Nephron (organoid): ENCODE data around the gene STAT2.

Experiments
- H3K27ac Mint-ChIP-seq, 3 experiments: 2 replicates each; pipeline ENCODE4 v1.8.0; 2020; ENCODE audit warnings: mixed read lengths in 3 of 3, mild to moderate bottlenecking in 2 of 3, moderate library complexity in 1 of 3
- H3K27me3 Mint-ChIP-seq: 2 replicates; pipeline ENCODE4 v1.8.0; 2021; ENCODE audit warnings: low read depth, mild to moderate bottlenecking, moderate library complexity, mixed read lengths
- H3K36me3 Mint-ChIP-seq: 2 replicates; pipeline ENCODE4 v1.8.0; 2020; ENCODE audit warnings: low read depth, mixed read lengths
- H3K4me1 Mint-ChIP-seq: 2 replicates; pipeline ENCODE4 v1.8.0; 2020; ENCODE audit warnings: mixed read lengths
- H3K4me3 Mint-ChIP-seq, 3 experiments: 2 replicates each; pipeline ENCODE4 v1.8.0; 2020; ENCODE audit warnings: mild to moderate bottlenecking in 3 of 3, mixed read lengths in 3 of 3, moderate library complexity in 2 of 3
- H3K9me3 Mint-ChIP-seq: 2 replicates; pipeline ENCODE4 v1.8.0; 2020; ENCODE audit warnings: mixed read lengths
- CTCF ChIP-seq, 3 experiments: fragments of 200-600 bp; sonication (generic); IDR thresholded peaks; one replicate each; pipeline ENCODE4 v1.5.0; 2021; ENCODE audit warnings: antibody characterized with exemption in 3 of 3; ENCODE audit not compliant: unreplicated experiment in 3 of 3

Gene STAT2

DNA sequence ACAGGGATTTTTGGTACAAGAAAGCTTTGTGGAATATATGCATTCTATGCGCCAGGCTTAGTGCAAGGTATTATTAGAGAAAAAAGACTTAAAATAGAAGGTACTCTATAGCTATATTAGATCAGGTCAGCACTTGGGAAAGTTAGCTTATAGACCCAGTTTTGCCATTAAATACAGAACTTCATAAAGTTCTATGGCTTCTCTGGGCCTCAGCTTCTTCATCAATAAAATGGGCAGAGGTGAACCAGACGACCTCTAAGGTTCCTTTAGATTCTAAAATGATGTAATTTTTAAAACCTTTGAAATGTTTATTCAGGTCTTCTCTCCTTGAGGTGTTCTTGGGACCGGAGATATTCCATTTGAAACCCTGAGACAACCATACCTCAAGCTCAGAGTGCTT lies 51.2 kb downstream of the STAT2 start:
- H3K27ac Mint-ChIP-seq = no peak overlapping the region
- no peaks in the 10 kb centered on the region for H3K9me3 Mint-ChIP-seq
- peaks cover 41% of the 10 kb centered on the region for H3K36me3 Mint-ChIP-seq
- H3K27me3 Mint-ChIP-seq = no peaks in the 10 kb centered on the region
- no peak overlapping the region for H3K4me3 Mint-ChIP-seq
- TF ChIP-seq CTCF (IDR thresholded peaks at IDR 0.05; ENCODE audit: unreplicated experiment in 3 of 3) = no peak
- no peaks in the 10 kb centered on the region for H3K4me1 Mint-ChIP-seq

- no peaks in the 10 kb centered on the region for H3K27me3 Mint-ChIP-seq
- H3K4me1 Mint-ChIP-seq = peaks cover 1% of the 10 kb centered on the region
- no peak overlapping the region for H3K27ac Mint-ChIP-seq
- H3K36me3 Mint-ChIP-seq = peaks cover 42% of the 10 kb centered on the region
- no peak overlapping the region for H3K4me3 Mint-ChIP-seq
- no peaks in the 10 kb centered on the region for H3K9me3 Mint-ChIP-seq
- TF ChIP-seq CTCF (IDR thresholded peaks at IDR 0.05; ENCODE audit: unreplicated experiment in 3 of 3) = no peak
These were observed 52.5 kb downstream of the STAT2 start for GRCh38 chr12:56307221-56307965.

- H3K9me3 Mint-ChIP-seq = no peaks in the 10 kb centered on the region
These were observed 54.9 kb downstream of the STAT2 start for GRCh38 chr12:56304872-56305590.

DNA sequence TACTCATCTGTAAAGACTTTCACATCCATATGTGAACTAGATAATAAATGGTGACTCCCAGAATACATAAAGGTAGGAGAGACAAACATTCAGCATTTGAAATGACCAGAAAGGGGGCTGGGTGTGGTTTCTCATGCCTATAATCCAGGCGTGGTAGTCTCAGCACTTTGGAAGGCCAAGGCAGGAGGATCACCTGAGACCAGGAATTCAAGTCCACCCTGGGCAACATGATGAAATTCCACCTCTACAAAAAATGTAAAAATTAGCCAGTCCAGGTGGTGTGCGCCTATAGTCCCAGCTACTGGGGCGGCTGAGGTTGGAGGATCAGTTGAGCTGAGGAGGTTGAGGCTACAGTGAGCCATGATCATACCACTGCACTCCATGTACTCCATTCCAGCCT lies 55.6 kb downstream of the STAT2 start:
- H3K27ac Mint-ChIP-seq = no peak overlapping the region
- peaks cover 21% of the 10 kb centered on the region for H3K4me1 Mint-ChIP-seq
- H3K27me3 Mint-ChIP-seq = no peaks in the 10 kb centered on the region
- TF ChIP-seq CTCF (IDR thresholded peaks at IDR 0.05; ENCODE audit: unreplicated experiment in 3 of 3) = no peak
- H3K9me3 Mint-ChIP-seq = no peaks in the 10 kb centered on the region
- peaks cover 26% of the 10 kb centered on the region for H3K36me3 Mint-ChIP-seq
- H3K4me3 Mint-ChIP-seq = no peak overlapping the region

More at GRCh38 chr12:56304872-56305590, 54.9 kb downstream of the STAT2 start:
- H3K4me3 Mint-ChIP-seq = no peak overlapping the region
- H3K4me1 Mint-ChIP-seq = peaks cover 20% of the 10 kb centered on the region
- no peak for TF ChIP-seq CTCF (IDR thresholded peaks at IDR 0.05; ENCODE audit: unreplicated experiment in 3 of 3)
- no peak overlapping the region for H3K27ac Mint-ChIP-seq
- peaks cover 31% of the 10 kb centered on the region for H3K36me3 Mint-ChIP-seq
- no peaks in the 10 kb centered on the region for H3K27me3 Mint-ChIP-seq

- H3K27ac Mint-ChIP-seq = peak overlapping the region; percentile 96 to 98 (median 98)
- no peaks in the 10 kb centered on the region for H3K27me3 Mint-ChIP-seq
These were observed 59.1 kb downstream of the STAT2 start for GRCh38 chr12:56300644-56301464.

More at GRCh38 chr12:56300644-56301464, 59.1 kb downstream of the STAT2 start:
- Mint-ChIP-seq H3K36me3 (peaks cover 28% of the 10 kb centered on the region), H3K4me1 (peaks cover 45% of the 10 kb centered on the region), H3K4me3 (peak overlapping the region; percentile 98 to 99 (median 99)), H3K9me3 (no peaks in the 10 kb centered on the region)
- no peak for TF ChIP-seq CTCF (IDR thresholded peaks at IDR 0.05; ENCODE audit: unreplicated experiment in 3 of 3)
